Panc1 (cell line): ENCODE measurements around the gene NDUFS6. TPM values are rescaled to one million over a fixed set of nuclear protein-coding genes. Genes with fewer than 3 reads are reported as not detected.
A peak's percentile ranks its signal among the peaks of the same experiment; 100 is the strongest.

Experiments
- ATAC-seq: fragments of 200-7000 bp; cut with Tn5 transposase; 2 replicates; pipeline ENCODE4 v1.9.1; 2020; ENCODE audit warnings: mild to moderate bottlenecking, moderate library complexity
- BruUV-seq: library from RNA; stranded (reverse); fragments of 400-500 nt; replicated peaks from 2 replicates; lab custom pipeline; 2021; lab: Mats Ljungman, UMichigan
- CTCF ChIA-PET: fragments of 300-600 bp; sonication (Branson Sonifier 250); formaldehyde crosslinking; loops from one replicate; lab custom pipeline; 2022; ENCODE audit warnings: antibody characterized with exemption; lab: Charles Lee
- POLR2A ChIA-PET: fragments of 300-600 bp; sonication (Branson Sonifier 250); formaldehyde crosslinking; loops from one replicate; lab custom pipeline; 2022; ENCODE audit warnings: antibody characterized with exemption; lab: Charles Lee
- DNase-seq: peaks from one replicate; pipeline ENCODE4 v3.0.0-alpha.2; 2010; ENCODE audit warnings: low read depth, low spot score
- H3K27ac ChIP-seq: 2 replicates; pipeline ENCODE4 v1.5.1; 2011; ENCODE audit warnings: mild to moderate bottlenecking, low read length, inconsistent platforms
- H3K27me3 ChIP-seq: fragments of 200-500 bp; sonication (Bioruptor generic); 2 replicates; pipeline ENCODE4 v1.6.0; 2014; ENCODE audit warnings: low read length, inconsistent platforms; ENCODE audit not compliant: control insufficient read depth, insufficient read depth
- H3K36me3 ChIP-seq: fragments of 200-500 bp; sonication (Bioruptor generic); 2 replicates; pipeline ENCODE4 v1.5.1; 2014; ENCODE audit warnings: inconsistent platforms, mild to moderate bottlenecking, low read length, moderate library complexity; ENCODE audit not compliant: control insufficient read depth, insufficient read depth
- H3K4me1 ChIP-seq: 2 replicates; pipeline ENCODE4 v1.5.1; 2011; ENCODE audit warnings: inconsistent platforms, mild to moderate bottlenecking, low read length, moderate library complexity; ENCODE audit not compliant: control insufficient read depth, insufficient read depth
- H3K4me3 ChIP-seq, 2 experiments: 2 replicates each; pipeline ENCODE4 v1.5.1; 2011 to 2012; ENCODE audit warnings: low read depth in 2 of 2, low read length in 2 of 2, mild to moderate bottlenecking in 2 of 2, inconsistent platforms in 1 of 2, moderate library complexity in 1 of 2
- H3K9me3 ChIP-seq: fragments of 200-500 bp; sonication (Bioruptor generic); 2 replicates; pipeline ENCODE4 v1.5.1; 2014; ENCODE audit warnings: low read depth, mild to moderate bottlenecking, inconsistent platforms, low read length, moderate library complexity; ENCODE audit not compliant: control insufficient read depth, insufficient read depth
- CTCF ChIP-seq: fragments of 450-650 bp; IDR thresholded peaks from 2 replicates; pipeline ENCODE4 v1.5.1; 2017; ENCODE audit warnings: mild to moderate bottlenecking
- POLR2AphosphoS5 ChIP-seq: IDR thresholded peaks from 2 replicates; pipeline ENCODE4 v1.6.1; 2012; ENCODE audit warnings: mild to moderate bottlenecking, low read depth, low read length, moderate library complexity
- REST ChIP-seq, 2 experiments: IDR thresholded peaks; 2 replicates each; pipeline ENCODE4 v1.6.1; 2011 to 2012; ENCODE audit warnings: low read depth in 2 of 2, control low read depth in 1 of 2, low read length in 1 of 2, mild to moderate bottlenecking in 1 of 2, moderate library complexity in 1 of 2; ENCODE audit not compliant: insufficient read depth in 1 of 2
- SIN3A ChIP-seq: IDR thresholded peaks from 2 replicates; pipeline ENCODE4 v1.6.1; 2012; ENCODE audit warnings: low read depth, mild to moderate bottlenecking, low read length, moderate library complexity, borderline replicate concordance; ENCODE audit not compliant: insufficient read depth
- TCF7L2 ChIP-seq: IDR thresholded peaks from 2 replicates; pipeline ENCODE4 v1.6.1; 2011; ENCODE audit warnings: mild to moderate bottlenecking, low read depth, low read length, inconsistent platforms
- in situ Hi-C: cut with HindIII; loops from 2 replicates; pipeline ENCODE4 v1.10.0; 2016; ENCODE audit warnings: low sequenced_read_pairs, low pct_unique_long_range_greater_than_20kb
- intact Hi-C: fragments of 100-400 bp; cut with micrococcal nuclease; formaldehyde crosslinking; loops from one replicate; pipeline ENCODE4 v1.10.0; 2022; ENCODE audit not compliant: unreplicated experiment
- total RNA-seq: library from RNA; stranded (reverse); gene quantifications from one replicate; pipeline ENCODE4 v1.2.1, GENCODE V29; 2021; ENCODE audit not compliant: unreplicated experiment

The NDUFS6 gene
- total RNA-seq, 1 experiment from 2014 or later: 70.6 TPM

GRCh38 chr5:1772634-1773033 is 28.6 kb upstream of the NDUFS6 start:
- in situ Hi-C loops: no loop called here
- H3K27me3 ChIP-seq: no peaks in the 10 kb centered on the region

GRCh38 chr5:1776831-1777230 is 24.4 kb upstream of the NDUFS6 start:
- Histone ChIP-seq H3K27ac (no peak overlapping the region), H3K9me3 (no peaks in the 10 kb centered on the region), H3K4me3 (no peak overlapping the region), H3K4me1 (no peaks in the 10 kb centered on the region), H3K27me3 (no peaks in the 10 kb centered on the region), H3K36me3 (no peaks in the 10 kb centered on the region)
- in situ Hi-C loops: no loop called here
- ChIA-PET POLR2A (no interaction called here), CTCF (interaction anchor here (0.6 kb wide), 1 partner anchor 249 kb away, joined by 5 read pairs; no protein-coding TSS in a partner anchor)
- intact Hi-C loops: no loop called here
- ATAC-seq (no peak), DNase-seq (no peak)
- TF ChIP-seq POLR2AphosphoS5: no peak
- no peak for TF ChIP-seq TCF7L2
- no peak for TF ChIP-seq CTCF
- TF ChIP-seq SIN3A: no peak
- TF ChIP-seq REST (IDR thresholded peaks at IDR 0.05; ENCODE audit: insufficient read depth in 1 of 2, low read depth in 2 of 2, low read length in 1 of 2): no peak
- BruUV-seq: no TSS peak

More at GRCh38 chr5:1772634-1773033, 28.6 kb upstream of the NDUFS6 start:
- Histone ChIP-seq H3K36me3 (no peaks in the 10 kb centered on the region), H3K9me3 (no peaks in the 10 kb centered on the region), H3K4me3 (no peak overlapping the region), H3K27ac (no peak overlapping the region), H3K4me1 (0 out of 2 replicates have a peak, but pooled peaks cover 4% of the 10 kb centered on the region)
- peak; percentile 87 for ATAC-seq
- TF ChIP-seq REST (IDR thresholded peaks at IDR 0.05; ENCODE audit: insufficient read depth in 1 of 2, low read depth in 2 of 2, low read length in 1 of 2) (no peak), CTCF (peak; percentile 75; the same call in 1 of the 2 replicates)
- ChIA-PET POLR2A (no interaction called here), CTCF (no interaction called here)
- BruUV-seq: no TSS peak
- intact Hi-C loops: no loop called here
- DNase-seq: no peak
